ENCODE results near the gene SBF2.
"Not testable (repeated sequence)": the region's sequence is repeated elsewhere in the genome, so short reads cannot be mapped to it uniquely, and the experiment has no call there.

The SBF2 gene

DNA sequence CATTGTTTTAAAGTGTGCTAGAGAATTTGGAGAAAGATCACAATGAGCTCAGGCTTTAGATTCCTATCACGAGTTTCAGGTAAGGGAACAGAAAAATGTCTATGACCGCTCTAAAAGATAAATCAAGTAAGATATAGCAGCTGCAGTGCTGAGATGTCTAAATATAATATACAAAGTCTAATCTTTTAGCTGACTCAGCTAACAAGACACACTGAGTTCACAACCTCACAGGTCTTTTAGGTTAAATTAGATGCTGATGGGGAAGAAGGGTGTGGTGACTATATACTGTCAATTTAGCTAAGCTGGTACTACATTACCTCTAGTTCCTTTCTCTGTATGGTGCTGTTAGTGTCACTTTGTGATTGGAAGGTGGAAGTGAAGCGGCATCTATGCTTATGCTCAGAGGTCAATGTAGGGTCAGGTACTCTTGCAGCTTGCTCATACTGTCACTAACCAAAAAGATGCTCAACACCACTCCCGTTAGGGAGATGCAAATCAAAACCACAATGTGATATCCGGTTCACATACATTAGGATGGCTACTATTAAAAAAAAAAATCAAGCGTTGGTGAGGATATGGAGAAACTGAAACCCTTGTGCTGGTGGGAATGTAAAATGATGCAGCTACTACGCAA lies 346.7 kb downstream of the SBF2 start:
- no peaks in the 10 kb centered on the region for H3K79me2 ChIP-seq (ENCODE audit: control insufficient read depth, insufficient read depth, low read length)
- no peaks in the 10 kb centered on the region for H3K4me1 ChIP-seq (ENCODE audit: control insufficient read depth, low read depth, low read length)
- no peak overlapping the region for H3K18ac ChIP-seq (ENCODE audit: low read length)
- no peak overlapping the region for H2BK120ac ChIP-seq (ENCODE audit: low read depth, low read length)
- H3K36me3 ChIP-seq (ENCODE audit: control insufficient read depth, insufficient read depth, low read length), result no peaks in the 10 kb centered on the region
- H4K5ac ChIP-seq (ENCODE audit: low read length), result no peak overlapping the region
- no peak overlapping the region for H2BK15ac ChIP-seq (replicated peaks; ENCODE audit: low read depth)
- H3K23ac ChIP-seq (ENCODE audit: low read length), result no peak overlapping the region
- DNase-seq, result no peak
- H4K8ac ChIP-seq (ENCODE audit: low read depth, low read length), result no peak overlapping the region
- no peak overlapping the region for H2AK5ac ChIP-seq (ENCODE audit: low read length)
- H3K4ac ChIP-seq (ENCODE audit: low read depth, low read length), result no peak overlapping the region
- H2BK5ac ChIP-seq (ENCODE audit: low read length), result no peak overlapping the region
- no peak overlapping the region for H3K56ac ChIP-seq (ENCODE audit: low read length)
- H3K9ac ChIP-seq (ENCODE audit: low read length), result no peak overlapping the region
- WGBS (ENCODE audit: extremely low coverage, insufficient coverage, low lambda C conversion rate), result no CpG with 5 or more reads among the region's 7 CpGs
- no peak overlapping the region for H3K4me3 ChIP-seq (ENCODE audit: low read length)
- H3K27ac ChIP-seq (ENCODE audit: low read depth, low read length), result no peak overlapping the region
- H3K27me3 ChIP-seq (ENCODE audit: insufficient read depth, low read length, poor library complexity), result no peaks in the 10 kb centered on the region
- H3K4me2 ChIP-seq (ENCODE audit: low read length), result no peak overlapping the region
- no peaks in the 10 kb centered on the region for H3K79me1 ChIP-seq (ENCODE audit: low read length)

- not testable (repeated sequence) for H3K27me3 ChIP-seq (ENCODE audit: insufficient read depth, low read length, poor library complexity); H2BK120ac ChIP-seq (ENCODE audit: low read depth, low read length); H3K79me2 ChIP-seq (ENCODE audit: control insufficient read depth, insufficient read depth, low read length); H3K79me1 ChIP-seq (ENCODE audit: low read length); H3K23ac ChIP-seq (ENCODE audit: low read length); H2BK5ac ChIP-seq (ENCODE audit: low read length); H3K4me3 ChIP-seq (ENCODE audit: low read length); H4K5ac ChIP-seq (ENCODE audit: low read length); H3K56ac ChIP-seq (ENCODE audit: low read length); H3K4me1 ChIP-seq (ENCODE audit: control insufficient read depth, low read depth, low read length); DNase-seq; H3K36me3 ChIP-seq (ENCODE audit: control insufficient read depth, insufficient read depth, low read length); H3K4me2 ChIP-seq (ENCODE audit: low read length); H3K9ac ChIP-seq (ENCODE audit: low read length); H3K18ac ChIP-seq (ENCODE audit: low read length); H3K4ac ChIP-seq (ENCODE audit: low read depth, low read length); H4K8ac ChIP-seq (ENCODE audit: low read depth, low read length); H2BK15ac ChIP-seq (replicated peaks; ENCODE audit: low read depth); H3K27ac ChIP-seq (ENCODE audit: low read depth, low read length); H2AK5ac ChIP-seq (ENCODE audit: low read length)
- no CpG with 5 or more reads among the region's 1 CpG for WGBS (ENCODE audit: extremely low coverage, insufficient coverage, low lambda C conversion rate)
Observed at GRCh38 chr11:9945680-9946079, 348.3 kb downstream of the SBF2 start.

GRCh38 chr11:9943386-9944110 lies 350.5 kb downstream of the SBF2 start:
- Histone ChIP-seq H2BK120ac (ENCODE audit: low read depth, low read length) (no peak overlapping the region), H3K4me3 (ENCODE audit: low read length) (no peak overlapping the region), H3K23ac (ENCODE audit: low read length) (no peak overlapping the region), H2AK5ac (ENCODE audit: low read length) (no peak overlapping the region), H3K4me2 (ENCODE audit: low read length) (no peak overlapping the region), H3K56ac (ENCODE audit: low read length) (no peak overlapping the region), H4K5ac (ENCODE audit: low read length) (no peak overlapping the region), H3K79me2 (ENCODE audit: control insufficient read depth, insufficient read depth, low read length) (no peaks in the 10 kb centered on the region), H3K4ac (ENCODE audit: low read depth, low read length) (no peak overlapping the region), H2BK15ac (replicated peaks; ENCODE audit: low read depth) (no peak overlapping the region), H2BK5ac (ENCODE audit: low read length) (no peak overlapping the region), H3K9ac (ENCODE audit: low read length) (no peak overlapping the region), H3K36me3 (ENCODE audit: control insufficient read depth, insufficient read depth, low read length) (no peaks in the 10 kb centered on the region), H4K8ac (ENCODE audit: low read depth, low read length) (no peak overlapping the region), H3K4me1 (ENCODE audit: control insufficient read depth, low read depth, low read length) (no peaks in the 10 kb centered on the region), H3K79me1 (ENCODE audit: low read length) (no peaks in the 10 kb centered on the region), H3K27me3 (ENCODE audit: insufficient read depth, low read length, poor library complexity) (no peaks in the 10 kb centered on the region), H3K27ac (ENCODE audit: low read depth, low read length) (no peak overlapping the region), H3K18ac (ENCODE audit: low read length) (no peak overlapping the region)
- no CpG with 5 or more reads among the region's 3 CpGs for WGBS (ENCODE audit: extremely low coverage, insufficient coverage, low lambda C conversion rate)
- no peak for DNase-seq

DNA sequence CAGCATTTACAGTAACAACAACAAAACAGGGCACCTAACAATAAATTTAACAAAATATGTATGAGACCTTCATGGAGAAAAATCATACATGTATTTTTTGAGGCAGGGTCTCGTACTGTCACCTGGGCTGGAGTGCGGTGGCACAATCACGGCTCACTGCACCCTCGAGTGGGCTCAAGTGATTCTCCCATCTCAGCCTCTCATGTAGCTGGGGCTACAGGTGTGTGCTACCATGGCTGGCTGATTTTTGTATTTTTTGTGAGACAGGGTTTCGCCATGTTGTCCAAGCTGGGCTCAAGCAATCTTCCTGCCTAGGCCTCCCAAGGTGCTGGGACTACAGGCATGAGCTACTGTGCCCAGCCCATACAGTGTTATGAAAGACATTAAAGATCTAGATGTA lies 352.0 kb downstream of the SBF2 start:
- Histone ChIP-seq H4K8ac (ENCODE audit: low read depth, low read length) (no peak overlapping the region), H4K5ac (ENCODE audit: low read length) (no peak overlapping the region), H3K9ac (ENCODE audit: low read length) (no peak overlapping the region), H2AK5ac (ENCODE audit: low read length) (no peak overlapping the region), H3K36me3 (ENCODE audit: control insufficient read depth, insufficient read depth, low read length) (no peaks in the 10 kb centered on the region), H2BK120ac (ENCODE audit: low read depth, low read length) (no peak overlapping the region), H3K27ac (ENCODE audit: low read depth, low read length) (no peak overlapping the region), H3K4ac (ENCODE audit: low read depth, low read length) (no peak overlapping the region), H2BK15ac (replicated peaks; ENCODE audit: low read depth) (no peak overlapping the region), H3K23ac (ENCODE audit: low read length) (no peak overlapping the region), H3K4me1 (ENCODE audit: control insufficient read depth, low read depth, low read length) (no peaks in the 10 kb centered on the region), H3K27me3 (ENCODE audit: insufficient read depth, low read length, poor library complexity) (no peaks in the 10 kb centered on the region), H3K79me1 (ENCODE audit: low read length) (no peaks in the 10 kb centered on the region), H3K4me2 (ENCODE audit: low read length) (no peak overlapping the region), H3K79me2 (ENCODE audit: control insufficient read depth, insufficient read depth, low read length) (no peaks in the 10 kb centered on the region), H2BK5ac (ENCODE audit: low read length) (no peak overlapping the region), H3K18ac (ENCODE audit: low read length) (no peak overlapping the region), H3K56ac (ENCODE audit: low read length) (no peak overlapping the region), H3K4me3 (ENCODE audit: low read length) (no peak overlapping the region)
- DNase-seq, result no peak
- WGBS (ENCODE audit: extremely low coverage, insufficient coverage, low lambda C conversion rate), result no CpG with 5 or more reads among the region's 5 CpGs

DNA sequence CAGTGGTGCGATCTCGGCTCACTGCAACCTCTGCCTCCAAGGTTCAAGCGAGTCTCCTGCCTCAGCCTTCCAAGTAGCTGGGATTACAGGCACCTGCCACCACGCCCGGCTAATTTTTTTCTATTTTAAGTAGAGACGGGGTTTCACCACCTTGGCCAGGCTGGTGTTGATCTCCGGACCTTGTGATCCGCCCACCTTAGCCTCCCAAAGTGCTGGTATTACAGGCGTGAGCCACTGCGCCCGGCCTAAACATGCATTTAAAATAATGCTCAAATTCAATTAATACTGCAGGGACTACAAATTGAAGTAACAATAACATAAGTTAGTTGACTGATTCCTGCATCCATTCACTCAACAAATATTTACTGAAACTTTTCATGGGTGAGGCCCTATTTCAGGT lies 354.9 kb downstream of the SBF2 start:
- H3K18ac ChIP-seq (ENCODE audit: low read length); H3K4ac ChIP-seq (ENCODE audit: low read depth, low read length); H4K5ac ChIP-seq (ENCODE audit: low read length); H3K79me2 ChIP-seq (ENCODE audit: control insufficient read depth, insufficient read depth, low read length); H2BK5ac ChIP-seq (ENCODE audit: low read length); DNase-seq; H3K56ac ChIP-seq (ENCODE audit: low read length); H3K79me1 ChIP-seq (ENCODE audit: low read length); H4K8ac ChIP-seq (ENCODE audit: low read depth, low read length); H3K9ac ChIP-seq (ENCODE audit: low read length); H2BK15ac ChIP-seq (replicated peaks; ENCODE audit: low read depth); H2AK5ac ChIP-seq (ENCODE audit: low read length); H3K23ac ChIP-seq (ENCODE audit: low read length); H2BK120ac ChIP-seq (ENCODE audit: low read depth, low read length); H3K27me3 ChIP-seq (ENCODE audit: insufficient read depth, low read length, poor library complexity); H3K36me3 ChIP-seq (ENCODE audit: control insufficient read depth, insufficient read depth, low read length); H3K27ac ChIP-seq (ENCODE audit: low read depth, low read length); H3K4me1 ChIP-seq (ENCODE audit: control insufficient read depth, low read depth, low read length); H3K4me3 ChIP-seq (ENCODE audit: low read length); H3K4me2 ChIP-seq (ENCODE audit: low read length): not testable (repeated sequence)
- no CpG with 5 or more reads among the region's 11 CpGs for WGBS (ENCODE audit: extremely low coverage, insufficient coverage, low lambda C conversion rate)

- Histone ChIP-seq H3K36me3 (ENCODE audit: control insufficient read depth, insufficient read depth, low read length) (no peaks in the 10 kb centered on the region), H3K27ac (ENCODE audit: low read depth, low read length) (no peak overlapping the region), H4K5ac (ENCODE audit: low read length) (no peak overlapping the region), H3K79me2 (ENCODE audit: control insufficient read depth, insufficient read depth, low read length) (no peaks in the 10 kb centered on the region), H3K4me3 (ENCODE audit: low read length) (no peak overlapping the region), H2BK15ac (replicated peaks; ENCODE audit: low read depth) (no peak overlapping the region), H3K79me1 (ENCODE audit: low read length) (no peaks in the 10 kb centered on the region), H3K4ac (ENCODE audit: low read depth, low read length) (no peak overlapping the region), H4K8ac (ENCODE audit: low read depth, low read length) (no peak overlapping the region), H3K4me2 (ENCODE audit: low read length) (no peak overlapping the region), H3K56ac (ENCODE audit: low read length) (no peak overlapping the region), H2BK5ac (ENCODE audit: low read length) (no peak overlapping the region), H3K4me1 (ENCODE audit: control insufficient read depth, low read depth, low read length) (no peaks in the 10 kb centered on the region), H3K18ac (ENCODE audit: low read length) (no peak overlapping the region), H2BK120ac (ENCODE audit: low read depth, low read length) (no peak overlapping the region), H3K27me3 (ENCODE audit: insufficient read depth, low read length, poor library complexity) (no peaks in the 10 kb centered on the region), H3K23ac (ENCODE audit: low read length) (no peak overlapping the region), H3K9ac (ENCODE audit: low read length) (no peak overlapping the region), H2AK5ac (ENCODE audit: low read length) (no peak overlapping the region)
- no peak for DNase-seq
Observed at GRCh38 chr11:9936754-9937153, 357.3 kb downstream of the SBF2 start.
